ENCODE measurements around the gene GNAQ.

DNA sequence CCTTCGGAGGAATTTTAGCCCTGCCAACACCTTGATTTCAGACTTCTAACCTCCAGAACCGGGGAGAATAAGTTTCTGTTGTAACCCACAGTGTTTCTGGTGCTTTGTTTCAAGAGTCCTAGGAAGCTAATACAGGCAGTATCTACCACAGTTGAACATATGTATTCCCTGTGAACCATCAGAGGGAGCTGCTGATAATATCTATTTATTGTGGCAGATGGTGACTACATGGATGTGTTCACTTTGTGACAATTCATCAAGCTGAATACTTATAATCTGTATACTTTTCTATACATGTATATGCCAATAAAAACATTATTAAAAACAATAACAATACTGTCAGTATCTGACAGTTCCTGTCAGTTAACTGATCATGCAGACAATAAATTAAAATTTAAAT, 246.3 kb downstream of the GNAQ start:
- TF ChIP-seq, protein P1, sequence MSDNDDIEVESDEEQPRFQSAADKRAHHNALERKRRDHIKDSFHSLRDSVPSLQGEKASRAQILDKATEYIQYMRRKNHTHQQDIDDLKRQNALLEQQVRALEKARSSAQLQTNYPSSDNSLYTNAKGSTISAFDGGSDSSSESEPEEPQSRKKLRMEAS (IDR thresholded peaks at IDR 0.05): no peak
- TF ChIP-seq, protein P2, sequence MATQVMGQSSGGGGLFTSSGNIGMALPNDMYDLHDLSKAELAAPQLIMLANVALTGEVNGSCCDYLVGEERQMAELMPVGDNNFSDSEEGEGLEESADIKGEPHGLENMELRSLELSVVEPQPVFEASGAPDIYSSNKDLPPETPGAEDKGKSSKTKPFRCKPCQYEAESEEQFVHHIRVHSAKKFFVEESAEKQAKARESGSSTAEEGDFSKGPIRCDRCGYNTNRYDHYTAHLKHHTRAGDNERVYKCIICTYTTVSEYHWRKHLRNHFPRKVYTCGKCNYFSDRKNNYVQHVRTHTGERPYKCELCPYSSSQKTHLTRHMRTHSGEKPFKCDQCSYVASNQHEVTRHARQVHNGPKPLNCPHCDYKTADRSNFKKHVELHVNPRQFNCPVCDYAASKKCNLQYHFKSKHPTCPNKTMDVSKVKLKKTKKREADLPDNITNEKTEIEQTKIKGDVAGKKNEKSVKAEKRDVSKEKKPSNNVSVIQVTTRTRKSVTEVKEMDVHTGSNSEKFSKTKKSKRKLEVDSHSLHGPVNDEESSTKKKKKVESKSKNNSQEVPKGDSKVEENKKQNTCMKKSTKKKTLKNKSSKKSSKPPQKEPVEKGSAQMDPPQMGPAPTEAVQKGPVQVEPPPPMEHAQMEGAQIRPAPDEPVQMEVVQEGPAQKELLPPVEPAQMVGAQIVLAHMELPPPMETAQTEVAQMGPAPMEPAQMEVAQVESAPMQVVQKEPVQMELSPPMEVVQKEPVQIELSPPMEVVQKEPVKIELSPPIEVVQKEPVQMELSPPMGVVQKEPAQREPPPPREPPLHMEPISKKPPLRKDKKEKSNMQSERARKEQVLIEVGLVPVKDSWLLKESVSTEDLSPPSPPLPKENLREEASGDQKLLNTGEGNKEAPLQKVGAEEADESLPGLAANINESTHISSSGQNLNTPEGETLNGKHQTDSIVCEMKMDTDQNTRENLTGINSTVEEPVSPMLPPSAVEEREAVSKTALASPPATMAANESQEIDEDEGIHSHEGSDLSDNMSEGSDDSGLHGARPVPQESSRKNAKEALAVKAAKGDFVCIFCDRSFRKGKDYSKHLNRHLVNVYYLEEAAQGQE (IDR thresholded peaks at IDR 0.05; ENCODE audit: low read depth): no peak
- TF ChIP-seq FOXM1 (IDR thresholded peaks at IDR 0.05; ENCODE audit: borderline replicate concordance, low read depth) (no peak), CREB1 (IDR thresholded peaks at IDR 0.05; ENCODE audit: low read depth) (no peak), TEAD4 (IDR thresholded peaks at IDR 0.05) (no peak), ZBTB7A (IDR thresholded peaks at IDR 0.05; ENCODE audit: low read depth) (no peak), EP300 (IDR thresholded peaks at IDR 0.05; ENCODE audit: borderline replicate concordance) (no peak), YY1 (IDR thresholded peaks at IDR 0.05; ENCODE audit: low read depth) (no peak), TCF12 (IDR thresholded peaks at IDR 0.05; ENCODE audit: low read depth) (no peak), EGR1 (IDR thresholded peaks at IDR 0.05) (no peak)
- TF ChIP-seq, protein P3, sequence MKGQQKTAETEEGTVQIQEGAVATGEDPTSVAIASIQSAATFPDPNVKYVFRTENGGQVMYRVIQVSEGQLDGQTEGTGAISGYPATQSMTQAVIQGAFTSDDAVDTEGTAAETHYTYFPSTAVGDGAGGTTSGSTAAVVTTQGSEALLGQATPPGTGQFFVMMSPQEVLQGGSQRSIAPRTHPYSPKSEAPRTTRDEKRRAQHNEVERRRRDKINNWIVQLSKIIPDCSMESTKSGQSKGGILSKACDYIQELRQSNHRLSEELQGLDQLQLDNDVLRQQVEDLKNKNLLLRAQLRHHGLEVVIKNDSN (IDR thresholded peaks at IDR 0.05): no peak

Measured in Ishikawa (cell line).